ENCODE measurements around the gene ZNF77. TPM values are rescaled to one million over a fixed set of nuclear protein-coding genes. Genes with fewer than 3 reads are reported as not detected.
"Not testable (repeated sequence)": the region's sequence is repeated elsewhere in the genome, so short reads cannot be mapped to it uniquely, and the experiment has no call there.

Gene ZNF77
- total RNA-seq = 1 to 10 TPM; 1.0 to 2.6 (median 2.3) TPM
- polyA plus RNA-seq = 1 to 10 TPM; 2.5 to 2.9 TPM
- long read RNA-seq, donor 1 = 0 reads
- long read RNA-seq, donor 2, partial matches to known transcripts = 1 of 3 reads
- long read RNA-seq, donor 2, other reads (novel, unspliced or antisense) = 1 of 3 reads
- long read RNA-seq, donor 3, transcript ZNF77-201 (4 exons, 2,002 nt) = major isoform, 5 of 8 reads
- long read RNA-seq, donor 3, partial matches to known transcripts = 1 of 8 reads
- long read RNA-seq, donor 3, other reads (novel, unspliced or antisense) = 2 of 8 reads

- H3K4me3 ChIP-seq = peak within 1 kb of the TSS; percentile 73 to 96 (median 82)
- H3K4me1 ChIP-seq = peaks cover 7 to 40% (median 30%) of the 10 kb centered on the region in 9 donors
- peaks cover 0 to 2% (median 0%) of the 10 kb centered on the region in 9 donors for H3K36me3 ChIP-seq
- ATAC-seq (peak; percentile 96 to 100 (median 98)), DNase-seq (peak; percentile 97 to 100)
- peak in 4 of 9 donors; percentile 5 to 22 (median 8) for TF ChIP-seq CTCF (IDR thresholded peaks at IDR 0.05)
- 1 to 2% methylated on average over 68 to 74 of the region's 74 CpGs for WGBS, 2 donors
- no peaks in the 10 kb centered on the region for H3K27me3 ChIP-seq
- peak within 1 kb of the TSS; percentile 48 to 95 (median 90) for H3K27ac ChIP-seq
- H3K9me3 ChIP-seq = no peaks in the 10 kb centered on the region
- intact Hi-C loops (cut with DNase I) = loop anchor here in 7 of 10 donors (2.0 to 10.0 kb wide), 5 partner anchors 38 to 60 kb away; partner anchors contain the start of gene ZNF57 (in 4 of the 7)
Measured at GRCh38 chr19:2944775-2945574, at the start of gene ZNF77. Gene ZNF77, minus strand, starts transcription at chr19:2944971. Its CDS starts 131 bp downstream, at chr19:2944840.

GRCh38 chr19:2993579-2993978 lies 48.8 kb upstream of the ZNF77 start:
- Histone ChIP-seq H3K9me3 (no peaks in the 10 kb centered on the region), H3K27ac (no peak overlapping the region), H3K27me3 (no peaks in the 10 kb centered on the region), H3K36me3 (peaks cover 0 to 12% (median 0%) of the 10 kb centered on the region in 9 donors), H3K4me3 (no peak overlapping the region), H3K4me1 (no peaks in the 10 kb centered on the region)
- intact Hi-C loops (cut with DNase I) = no loop called here
- DNase-seq = no peak
- no peak for TF ChIP-seq CTCF (IDR thresholded peaks at IDR 0.05)
- WGBS, 2 donors = 56 to 74% methylated on average over 9 of the region's 9 CpGs
- no peak for ATAC-seq

- no peaks in the 10 kb centered on the region for H3K4me1 ChIP-seq
- H3K4me3 ChIP-seq = no peak overlapping the region
- no peaks in the 10 kb centered on the region for H3K27me3 ChIP-seq
- H3K27ac ChIP-seq = no peak overlapping the region
- no peak for TF ChIP-seq CTCF (IDR thresholded peaks at IDR 0.05)
- H3K9me3 ChIP-seq = no peaks in the 10 kb centered on the region
- intact Hi-C loops (cut with DNase I) = no loop called here
- peaks cover 0 to 8% (median 0%) of the 10 kb centered on the region in 9 donors for H3K36me3 ChIP-seq
- DNase-seq = no peak
- no peak for ATAC-seq
- 75 to 78% methylated on average over 14 of the region's 14 CpGs for WGBS, 2 donors
Measured at GRCh38 chr19:2992958-2993357, 48.2 kb upstream of the ZNF77 start.

GRCh38 chr19:2992333-2992732 lies 47.6 kb upstream of the ZNF77 start:
- intact Hi-C loops (cut with DNase I); H3K4me1 ChIP-seq; H3K27me3 ChIP-seq; H3K9me3 ChIP-seq; DNase-seq; H3K27ac ChIP-seq; H3K4me3 ChIP-seq; H3K36me3 ChIP-seq; ATAC-seq: not testable (repeated sequence)
- 91 to 94% methylated on average over 11 of the region's 11 CpGs for WGBS, 2 donors

Data from heart right ventricle (tissue), 16 donors.